DMS 273 treated with DMSO at 0.1 percent for 48 hours (cell line): Measurements from ENCODE around the gene OR1L6.

Source experiments
- DNase-seq: peaks from one replicate; lab custom pipeline; 2025; lab: John Stamatoyannopoulos, UW

The OR1L6 gene

GRCh38 chr9:122742003-122742402, at the start of gene OR1L6:
Gene OR1L6 (plus strand): TSS chr9:122742303. CDS start chr9:122749848, 7,545 bp downstream.
- DNase-seq: no peak

GRCh38 chr9:122695696-122696095, 46.4 kb upstream of the OR1L6 start:
- DNase-seq: no peak

- no peak for DNase-seq
Measured at GRCh38 chr9:122718038-122718437, 24.1 kb upstream of the OR1L6 start.

- DNase-seq: no peak
Measured at GRCh38 chr9:122719218-122719617, 22.9 kb upstream of the OR1L6 start.

- DNase-seq: no peak
Measured at GRCh38 chr9:122723690-122724089, 18.4 kb upstream of the OR1L6 start, which contains the start of gene OR1L4. Gene OR1L4 (plus strand): TSS chr9:122723990. CDS start chr9:122723990, 0 bp downstream.

- DNase-seq: no peak
Measured at GRCh38 chr9:122754825-122755224, 12.7 kb downstream of the OR1L6 start.

GRCh38 chr9:122767817-122768216, 25.7 kb downstream of the OR1L6 start:
- DNase-seq: no peak

- no peak for DNase-seq
Measured at GRCh38 chr9:122777052-122777451, 34.9 kb downstream of the OR1L6 start.

- no peak for DNase-seq
Measured at GRCh38 chr9:122777935-122778627, 36.0 kb downstream of the OR1L6 start.

GRCh38 chr9:122779181-122779580, 37.1 kb downstream of the OR1L6 start:
- DNase-seq: no peak

GRCh38 chr9:122780026-122780425, 37.9 kb downstream of the OR1L6 start:
- no peak for DNase-seq

- DNase-seq: no peak
Measured at GRCh38 chr9:122781671-122782070, 39.6 kb downstream of the OR1L6 start.

- DNase-seq: no peak
Measured at GRCh38 chr9:122785269-122785668, 43.2 kb downstream of the OR1L6 start.

- no peak for DNase-seq
Measured at GRCh38 chr9:122786338-122786737, 44.2 kb downstream of the OR1L6 start.

- no peak for DNase-seq
Measured at GRCh38 chr9:122788831-122789230, 46.7 kb downstream of the OR1L6 start, which contains the start of gene OR5C1. Gene OR5C1 (plus strand): TSS chr9:122788933. CDS start chr9:122788933, 0 bp downstream.

GRCh38 chr9:122789256-122790046, 47.3 kb downstream of the OR1L6 start:
- no peak for DNase-seq

- DNase-seq: no peak
Measured at GRCh38 chr9:122791872-122792669, 50.0 kb downstream of the OR1L6 start.

GRCh38 chr9:122797316-122798063, 55.4 kb downstream of the OR1L6 start:
- DNase-seq: no peak
